Measurements from ENCODE around the gene ARF1. TPM values are rescaled to one million over a fixed set of nuclear protein-coding genes. Genes with fewer than 3 reads are reported as not detected.

ARF1 gene
- total RNA-seq, 1 experiment from 2014 or later: 106 TPM

DNA sequence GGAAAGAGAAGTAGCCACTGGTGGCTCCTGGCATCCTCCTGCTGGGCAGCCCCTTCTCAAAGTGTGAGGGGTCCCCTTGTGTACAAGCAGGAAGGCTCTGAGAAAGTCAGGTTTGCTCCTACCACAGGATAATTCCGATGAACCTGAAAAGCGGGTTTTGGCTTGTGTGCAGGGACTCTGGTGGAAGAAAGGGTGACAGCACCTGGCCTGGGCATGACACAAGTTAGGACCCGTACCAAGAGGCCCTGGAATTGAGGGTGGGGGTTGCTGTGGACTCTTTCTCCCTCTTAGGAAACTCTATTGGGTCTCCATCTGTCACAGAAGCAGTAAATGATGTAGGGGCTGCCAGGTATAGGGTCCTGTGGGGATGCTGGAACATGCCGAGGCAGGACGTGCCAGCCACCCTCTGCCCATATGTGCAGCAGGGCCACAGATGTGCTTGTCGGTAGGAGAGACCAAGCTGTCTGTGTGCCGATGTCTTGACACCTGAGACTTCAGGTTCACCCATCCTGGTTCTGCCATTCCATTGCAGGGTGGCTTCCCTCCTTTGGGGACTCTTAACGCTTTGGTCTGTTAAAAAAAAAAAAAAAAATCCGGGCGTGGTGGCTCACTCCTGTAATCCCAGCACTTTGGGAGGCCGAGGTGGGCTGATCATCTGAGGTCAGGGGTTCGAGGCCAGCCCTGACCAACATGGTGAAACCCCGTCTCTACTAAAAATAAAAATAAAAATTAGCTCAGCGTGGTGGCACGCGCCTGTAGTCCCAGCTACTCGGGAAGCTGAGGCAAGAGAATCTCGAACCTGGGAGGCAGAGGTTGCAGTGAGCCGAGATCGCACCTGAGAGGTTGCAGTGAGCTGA is 10.8 kb downstream of the ARF1 start:
- DNase-seq (ENCODE audit: low read depth, low spot score): no peak
- in situ Hi-C loops (cut with HindIII; ENCODE audit: low pct_unique_long_range_greater_than_20kb, low sequenced_read_pairs): no loop called here

DNA sequence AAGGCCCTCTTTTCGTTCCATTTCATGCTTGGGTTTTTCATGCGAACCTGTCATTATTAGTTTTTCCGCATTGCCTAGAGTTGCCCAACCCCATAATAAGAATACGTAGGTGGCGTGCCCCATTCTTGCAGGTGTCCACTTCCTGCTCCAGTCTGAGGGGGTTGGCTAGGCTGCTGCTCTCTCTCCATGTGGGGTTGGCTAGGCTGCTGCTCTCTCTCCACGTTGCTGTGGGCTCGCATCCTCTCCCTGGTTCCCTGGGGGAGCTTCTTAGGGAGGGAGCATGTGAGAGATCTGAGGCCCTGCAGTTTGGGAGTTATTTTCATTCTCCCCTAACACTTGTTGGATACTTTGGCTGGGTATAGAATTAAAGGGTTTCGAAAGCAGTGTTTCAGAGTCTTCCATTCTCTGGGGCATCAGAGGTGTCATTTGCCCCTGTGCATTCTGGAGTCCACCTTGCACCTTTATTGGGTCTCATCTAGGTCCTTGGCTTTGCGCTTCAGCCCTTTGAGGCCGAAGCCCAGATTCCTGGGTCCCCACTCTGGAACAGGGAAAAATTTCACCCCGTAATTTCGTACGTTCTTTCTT is 12.0 kb downstream of the ARF1 start:
- in situ Hi-C loops (cut with HindIII; ENCODE audit: low pct_unique_long_range_greater_than_20kb, low sequenced_read_pairs): no loop called here
- DNase-seq (ENCODE audit: low read depth, low spot score): no peak

DNA sequence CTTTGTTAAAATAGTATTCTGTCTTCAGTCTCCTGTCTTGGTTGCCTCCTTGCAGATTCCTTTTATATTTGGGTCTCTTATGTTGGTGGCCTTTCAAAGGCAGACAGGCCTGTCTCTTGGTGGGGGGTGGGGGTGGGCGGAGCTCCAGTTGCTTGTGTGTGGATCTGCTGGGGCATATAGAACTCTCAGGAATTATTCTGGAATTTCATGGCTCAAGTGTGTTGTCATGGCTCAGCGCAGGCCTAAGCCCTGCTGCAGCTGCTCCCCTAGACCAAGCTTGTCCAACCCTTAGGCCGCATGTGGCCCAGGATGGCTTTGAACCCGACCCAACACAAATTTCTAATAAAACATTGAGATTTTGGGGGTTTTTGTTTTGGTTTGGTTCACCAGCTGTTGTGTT is 12.7 kb downstream of the ARF1 start:
- in situ Hi-C loops (cut with HindIII; ENCODE audit: low pct_unique_long_range_greater_than_20kb, low sequenced_read_pairs): no loop called here
- no peak for DNase-seq (ENCODE audit: low read depth, low spot score)

DNA sequence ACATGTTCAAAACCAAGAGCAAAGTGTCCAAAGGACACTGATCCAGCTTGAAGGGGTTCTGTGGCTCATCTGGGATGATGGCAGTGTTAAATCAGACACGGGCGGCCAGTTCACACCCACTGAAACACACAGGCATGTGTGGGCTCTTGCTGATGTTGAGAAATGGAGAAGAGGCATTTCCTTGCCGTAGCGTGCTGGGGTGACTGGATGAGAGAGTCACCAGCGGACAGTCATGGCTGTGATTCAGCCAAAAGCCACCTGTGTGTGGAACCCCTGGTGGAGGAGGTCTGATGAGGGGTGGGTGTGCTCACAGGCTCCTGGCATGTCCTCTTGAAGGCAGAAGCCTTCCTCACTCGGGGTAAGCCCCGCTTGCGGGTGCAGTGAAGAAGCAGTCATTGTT is 13.4 kb downstream of the ARF1 start:
- DNase-seq (ENCODE audit: low read depth, low spot score): no peak
- in situ Hi-C loops (cut with HindIII; ENCODE audit: low pct_unique_long_range_greater_than_20kb, low sequenced_read_pairs): no loop called here

DNA sequence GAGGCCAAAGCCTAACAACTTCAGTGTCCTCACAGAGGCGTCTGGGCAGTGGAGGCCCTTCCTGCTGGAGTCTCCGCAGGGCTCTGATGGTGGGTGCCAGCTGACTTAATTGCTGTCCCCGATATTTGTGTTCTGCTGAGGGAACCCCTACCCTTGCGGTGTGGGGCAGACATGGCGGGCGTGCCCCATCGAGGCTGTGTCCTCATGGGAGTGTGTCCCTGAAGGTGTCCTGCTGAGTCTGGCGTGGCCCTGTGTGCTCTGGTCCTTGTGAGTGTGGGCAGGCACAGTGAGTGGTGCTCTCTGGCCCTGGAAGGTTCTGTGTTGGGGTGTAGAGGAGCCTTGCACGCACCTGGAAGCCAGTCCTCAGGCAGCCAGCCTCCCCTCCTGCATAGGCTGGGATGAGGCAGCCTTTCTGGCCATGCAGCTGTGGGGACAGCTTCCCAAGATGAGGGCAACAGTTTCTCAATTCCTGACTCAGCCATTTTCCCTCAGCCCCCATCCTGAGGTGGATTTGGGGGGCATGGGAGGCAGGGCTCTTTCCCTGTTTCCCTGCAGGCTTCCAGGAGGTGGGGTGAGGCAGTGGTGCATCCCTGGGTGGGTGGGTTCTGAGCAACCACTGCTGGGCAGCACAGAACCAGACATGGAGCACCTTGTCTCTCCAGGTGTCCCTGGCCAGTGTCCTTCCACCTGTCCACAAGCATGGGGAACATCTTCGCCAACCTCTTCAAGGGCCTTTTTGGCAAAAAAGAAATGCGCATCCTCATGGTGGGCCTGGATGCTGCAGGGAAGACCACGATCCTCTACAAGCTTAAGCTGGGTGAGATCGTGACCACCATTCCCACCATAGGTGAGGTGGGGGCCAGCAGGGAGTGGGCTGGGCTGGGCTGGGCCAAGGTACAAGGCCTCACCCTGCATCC is 14.2 kb downstream of the ARF1 start:
- no peak for DNase-seq (ENCODE audit: low read depth, low spot score)
- in situ Hi-C loops (cut with HindIII; ENCODE audit: low pct_unique_long_range_greater_than_20kb, low sequenced_read_pairs): no loop called here

DNA sequence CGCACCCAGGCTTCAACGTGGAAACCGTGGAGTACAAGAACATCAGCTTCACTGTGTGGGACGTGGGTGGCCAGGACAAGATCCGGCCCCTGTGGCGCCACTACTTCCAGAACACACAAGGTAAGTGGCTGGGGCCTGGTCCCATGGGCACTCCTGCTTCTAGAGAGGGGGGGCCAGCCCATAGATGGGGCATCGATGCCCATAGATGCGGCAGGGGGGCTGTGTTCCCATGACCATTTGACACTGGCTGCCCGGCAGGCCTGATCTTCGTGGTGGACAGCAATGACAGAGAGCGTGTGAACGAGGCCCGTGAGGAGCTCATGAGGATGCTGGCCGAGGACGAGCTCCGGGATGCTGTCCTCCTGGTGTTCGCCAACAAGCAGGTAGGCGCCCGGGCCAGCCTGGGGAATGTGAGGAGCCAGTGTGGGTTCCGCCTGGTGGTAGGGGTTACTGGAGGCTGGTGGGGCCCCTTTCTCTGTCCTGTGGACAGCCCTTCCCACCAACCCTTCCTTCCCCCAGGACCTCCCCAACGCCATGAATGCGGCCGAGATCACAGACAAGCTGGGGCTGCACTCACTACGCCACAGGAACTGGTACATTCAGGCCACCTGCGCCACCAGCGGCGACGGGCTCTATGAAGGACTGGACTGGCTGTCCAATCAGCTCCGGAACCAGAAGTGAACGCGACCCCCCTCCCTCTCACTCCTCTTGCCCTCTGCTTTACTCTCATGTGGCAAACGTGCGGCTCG is 15.0 kb downstream of the ARF1 start:
- in situ Hi-C loops (cut with HindIII; ENCODE audit: low pct_unique_long_range_greater_than_20kb, low sequenced_read_pairs): no loop called here
- DNase-seq (ENCODE audit: low read depth, low spot score): no peak

DNA sequence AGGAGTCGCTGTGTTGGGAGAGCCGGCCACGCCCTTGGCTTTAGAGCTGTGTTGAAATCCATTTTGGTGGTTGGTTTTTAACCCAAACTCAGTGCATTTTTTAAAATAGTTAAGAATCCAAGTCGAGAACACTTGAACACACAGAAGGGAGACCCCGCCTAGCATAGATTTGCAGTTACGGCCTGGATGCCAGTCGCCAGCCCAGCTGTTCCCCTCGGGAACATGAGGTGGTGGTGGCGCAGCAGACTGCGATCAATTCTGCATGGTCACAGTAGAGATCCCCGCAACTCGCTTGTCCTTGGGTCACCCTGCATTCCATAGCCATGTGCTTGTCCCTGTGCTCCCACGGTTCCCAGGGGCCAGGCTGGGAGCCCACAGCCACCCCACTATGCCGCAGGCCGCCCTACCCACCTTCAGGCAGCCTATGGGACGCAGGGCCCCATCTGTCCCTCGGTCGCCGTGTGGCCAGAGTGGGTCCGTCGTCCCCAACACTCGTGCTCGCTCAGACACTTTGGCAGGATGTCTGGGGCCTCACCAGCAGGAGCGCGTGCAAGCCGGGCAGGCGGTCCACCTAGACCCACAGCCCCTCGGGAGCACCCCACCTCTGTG is 15.9 kb downstream of the ARF1 start:
- DNase-seq (ENCODE audit: low read depth, low spot score): no peak
- in situ Hi-C loops (cut with HindIII; ENCODE audit: low pct_unique_long_range_greater_than_20kb, low sequenced_read_pairs): no loop called here

DNA sequence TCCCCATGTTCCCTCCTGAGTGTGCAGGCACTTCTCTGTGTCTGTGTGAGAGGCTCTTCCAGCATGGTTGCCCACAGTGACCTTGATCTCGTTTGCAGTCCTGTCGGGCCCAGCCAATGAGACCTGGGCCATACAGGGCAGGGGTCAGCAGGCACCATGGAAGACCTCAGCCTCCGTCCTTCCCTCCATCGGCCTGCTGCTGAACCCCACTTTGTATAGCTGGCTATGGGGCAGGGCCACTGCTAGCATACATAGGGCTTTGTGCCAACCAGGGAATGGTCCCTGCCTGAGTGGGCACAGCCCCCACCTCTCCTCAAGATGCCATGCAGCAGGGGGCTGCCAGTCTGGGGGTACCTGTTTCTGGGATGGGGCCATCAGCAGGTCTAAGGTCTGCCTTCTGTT is 16.8 kb downstream of the ARF1 start:
- in situ Hi-C loops (cut with HindIII; ENCODE audit: low pct_unique_long_range_greater_than_20kb, low sequenced_read_pairs): no loop called here
- no peak for DNase-seq (ENCODE audit: low read depth, low spot score)

DNA sequence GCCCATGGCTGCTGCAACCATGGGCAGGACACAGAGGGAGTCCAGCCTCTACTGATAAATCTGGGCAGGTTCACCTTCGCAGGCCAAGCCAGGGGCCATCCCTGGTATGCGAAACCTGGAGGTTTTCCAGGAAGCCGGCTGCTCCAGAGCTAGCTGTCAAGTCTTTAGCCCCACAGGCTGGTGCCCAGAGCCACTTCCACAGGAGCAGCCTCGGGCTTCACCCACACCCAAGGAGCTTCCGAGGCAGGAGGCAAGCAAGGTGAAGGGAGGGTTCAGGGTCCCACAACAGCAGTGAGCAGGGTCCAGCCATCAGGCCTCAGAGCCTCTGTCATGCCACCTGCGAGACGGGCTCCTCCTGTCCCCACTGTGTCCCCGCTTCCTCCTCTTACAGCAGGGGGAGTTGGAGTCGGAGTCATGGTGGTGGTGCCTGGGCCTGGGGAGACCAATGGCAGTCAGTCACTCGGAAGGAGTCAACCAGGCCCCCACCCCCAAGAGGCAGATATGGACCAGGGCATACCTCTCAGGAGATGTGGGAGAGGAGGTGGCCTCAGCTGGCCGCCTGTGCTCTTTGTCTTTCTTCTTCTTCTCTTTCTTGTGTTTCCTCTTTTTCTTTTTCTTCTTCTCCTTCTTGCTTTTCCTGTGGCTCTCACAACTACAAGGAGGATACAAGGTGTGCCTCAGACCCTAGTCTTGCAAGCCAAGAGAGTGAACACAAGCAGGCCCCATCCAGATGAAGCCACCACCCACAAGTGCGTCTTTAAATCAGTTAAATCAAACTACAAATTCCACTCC is 18.5 kb downstream of the ARF1 start:
- in situ Hi-C loops (cut with HindIII; ENCODE audit: low pct_unique_long_range_greater_than_20kb, low sequenced_read_pairs): no loop called here
- no peak for DNase-seq (ENCODE audit: low read depth, low spot score)

DNA sequence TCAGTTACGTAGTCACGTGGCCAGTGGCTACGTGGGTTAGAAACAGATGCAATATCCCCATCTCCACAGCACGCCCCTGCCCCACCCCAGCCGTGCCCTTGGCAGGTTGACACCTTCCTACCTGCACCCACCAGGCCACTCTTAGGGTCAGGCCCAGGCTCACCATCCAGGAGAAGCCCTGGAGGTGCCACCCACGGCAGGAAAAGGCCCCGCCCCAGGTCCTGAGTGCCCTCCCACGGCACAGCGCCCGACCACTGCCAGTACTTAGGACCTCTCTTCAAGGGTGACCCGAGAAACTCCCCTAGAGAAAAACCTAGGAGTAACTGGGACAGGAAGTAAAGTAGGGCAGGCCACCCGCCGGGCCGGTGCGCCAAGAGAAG is 19.1 kb downstream of the ARF1 start:
- in situ Hi-C loops (cut with HindIII; ENCODE audit: low pct_unique_long_range_greater_than_20kb, low sequenced_read_pairs): no loop called here
- no peak for DNase-seq (ENCODE audit: low read depth, low spot score)

DNA sequence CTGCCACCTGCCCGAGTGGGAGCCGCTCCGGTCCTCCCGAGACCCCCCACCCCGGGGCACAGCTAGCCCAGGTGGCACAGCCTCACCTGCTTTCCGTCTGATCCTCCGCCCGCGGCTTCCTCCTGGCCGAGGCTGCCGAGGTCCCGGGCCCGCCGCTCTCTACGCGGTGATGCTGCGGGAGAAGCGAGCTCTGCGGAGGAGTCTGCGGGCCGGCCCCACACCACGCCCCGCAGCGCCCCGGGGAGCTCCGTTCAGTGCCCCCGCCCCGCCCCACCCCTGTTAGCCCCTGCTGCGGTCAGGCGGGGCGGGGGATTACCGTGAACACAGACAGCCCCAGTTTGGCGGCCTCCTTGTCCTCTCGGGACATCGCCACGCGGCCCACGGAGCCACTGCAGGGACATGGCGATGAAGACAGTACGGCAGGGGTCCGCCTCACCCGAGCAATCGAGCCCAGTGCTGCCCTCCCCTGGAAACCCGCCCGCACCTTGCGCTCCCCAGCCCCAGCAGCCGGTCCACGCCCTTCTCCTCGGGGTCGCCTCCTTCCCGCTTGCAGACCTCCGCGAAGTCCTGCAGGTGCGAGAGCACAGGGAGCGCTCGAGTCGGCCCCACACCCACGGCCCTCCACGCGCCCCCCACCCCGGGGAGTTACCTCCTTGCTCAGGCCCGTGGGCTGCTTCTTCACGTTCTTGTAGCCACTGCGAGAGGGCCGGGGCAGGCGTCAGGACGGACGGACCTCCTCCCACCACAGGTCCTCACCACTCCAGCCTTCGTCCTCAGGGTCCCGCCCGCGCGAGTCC is 19.7 kb downstream of the ARF1 start:
- DNase-seq (ENCODE audit: low read depth, low spot score): no peak
- in situ Hi-C loops (cut with HindIII; ENCODE audit: low pct_unique_long_range_greater_than_20kb, low sequenced_read_pairs): no loop called here

DNA sequence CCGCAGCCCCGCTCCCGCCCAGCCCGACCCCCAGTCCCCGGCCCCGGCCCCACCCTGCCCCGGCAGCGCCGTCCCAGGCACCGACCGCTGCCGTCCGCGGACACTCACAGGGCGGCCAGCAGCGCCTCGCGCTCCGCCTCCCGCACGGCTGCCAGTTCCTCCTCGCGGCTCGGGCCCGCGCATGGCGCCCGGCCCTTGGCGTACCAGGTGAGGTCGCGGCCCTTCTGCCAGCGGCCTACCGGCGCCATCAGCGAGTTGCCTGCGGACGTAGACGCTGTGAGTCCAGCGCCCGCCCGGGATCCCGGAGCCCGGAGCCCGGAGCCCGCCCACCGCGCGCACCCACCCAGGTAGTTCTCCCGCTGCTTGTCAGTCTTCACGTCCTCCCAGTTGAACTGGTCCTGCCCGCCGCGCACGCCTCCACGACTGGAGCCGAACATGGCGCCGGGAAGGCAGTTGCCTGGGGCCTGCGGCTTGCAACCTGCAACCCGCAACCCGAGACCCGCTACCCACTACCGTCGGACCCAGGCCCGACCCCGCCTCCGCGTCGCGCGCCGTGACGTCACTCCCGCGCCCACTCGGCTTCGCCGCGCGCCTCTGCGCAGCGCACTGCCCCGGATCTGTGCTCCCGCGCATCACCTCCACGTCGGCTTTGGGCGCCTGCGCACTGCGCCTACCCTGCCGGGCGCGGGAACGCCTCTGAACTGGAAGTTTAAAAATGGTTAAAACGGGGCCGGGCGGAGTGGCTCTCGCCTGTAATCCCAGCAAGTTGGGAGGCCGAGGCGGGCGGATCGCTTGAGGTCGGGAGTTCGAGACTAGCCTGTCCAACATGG is 20.5 kb downstream of the ARF1 start, which contains the start of gene C1orf35:
TSS of gene C1orf35 (minus strand) at position 535 of the 830 bp plus-strand sequence. CDS start at position 437, 98 bp downstream.
- DNase-seq (ENCODE audit: low read depth, low spot score): peak; percentile 92
- in situ Hi-C loops (cut with HindIII; ENCODE audit: low pct_unique_long_range_greater_than_20kb, low sequenced_read_pairs): no loop called here

DNA sequence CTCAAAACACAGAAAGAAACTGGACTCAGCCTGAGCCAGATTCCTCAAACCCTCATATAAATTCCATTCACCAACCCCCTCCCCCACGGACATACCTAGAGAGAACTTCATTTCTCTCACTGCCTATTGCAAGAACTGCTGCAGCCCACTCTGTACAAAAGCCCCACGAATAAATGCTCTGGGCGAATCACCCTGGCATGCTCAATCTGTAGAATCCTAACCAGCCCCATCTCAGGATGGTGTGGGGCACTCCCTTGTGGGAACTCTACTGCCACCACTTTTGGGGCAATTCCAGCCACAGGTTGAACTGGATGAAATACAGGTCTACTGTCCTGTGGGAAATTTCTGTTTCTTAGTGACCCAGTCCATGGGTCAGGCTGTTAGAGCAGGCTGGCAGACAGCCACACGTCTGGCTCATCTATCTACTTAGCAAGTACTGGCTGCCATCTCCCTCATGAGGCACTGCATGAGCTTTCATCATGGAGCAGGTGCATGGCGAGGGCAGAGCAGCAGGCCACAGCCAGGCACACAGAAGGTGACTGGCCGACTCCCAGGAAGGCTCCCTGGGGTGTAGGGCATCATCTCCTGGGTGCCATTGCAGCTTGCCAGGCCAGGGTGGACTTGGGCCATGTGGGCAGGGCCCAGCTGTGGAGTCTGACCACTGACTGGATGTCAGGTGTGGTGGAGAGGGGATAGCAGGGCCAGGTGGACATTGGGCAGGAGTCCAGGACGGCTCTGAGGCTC is 22.2 kb downstream of the ARF1 start:
- in situ Hi-C loops (cut with HindIII; ENCODE audit: low pct_unique_long_range_greater_than_20kb, low sequenced_read_pairs): no loop called here
- no peak for DNase-seq (ENCODE audit: low read depth, low spot score)

DNA sequence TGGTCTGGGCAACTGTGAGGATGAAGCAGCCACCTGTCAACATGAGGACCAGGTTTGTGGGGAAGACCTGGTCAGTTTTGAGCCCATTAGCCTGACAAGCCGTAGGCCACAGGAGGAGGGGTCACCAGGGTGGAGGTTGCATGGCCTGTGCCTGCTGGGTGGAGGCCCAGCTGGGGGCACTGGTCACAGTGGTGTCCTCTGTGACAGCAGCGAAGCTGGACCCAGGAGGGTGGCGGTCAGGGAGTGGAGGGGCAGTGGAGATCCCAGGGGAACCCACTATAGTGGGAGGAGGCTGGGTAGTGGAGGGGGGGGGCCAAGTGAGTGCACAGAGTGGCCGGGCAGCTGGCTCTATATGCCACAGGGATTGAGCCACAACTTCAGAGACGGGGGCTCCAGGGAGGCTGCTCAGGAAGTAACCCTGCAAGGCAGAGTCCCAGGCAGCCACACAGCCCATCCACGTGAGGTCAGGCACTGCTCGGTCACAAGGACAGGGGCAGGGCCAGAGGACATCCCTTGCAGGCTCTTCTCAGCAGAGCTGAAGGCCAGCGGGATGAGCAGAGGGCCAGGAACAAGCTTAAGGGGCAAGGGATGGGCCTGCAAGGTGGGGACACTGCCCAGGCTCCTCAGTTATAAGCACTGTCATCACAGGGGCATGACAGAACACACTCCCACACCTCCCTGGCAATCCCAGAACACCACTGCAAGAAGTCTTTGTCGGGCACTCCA is 22.9 kb downstream of the ARF1 start:
- in situ Hi-C loops (cut with HindIII; ENCODE audit: low pct_unique_long_range_greater_than_20kb, low sequenced_read_pairs): no loop called here
- DNase-seq (ENCODE audit: low read depth, low spot score): no peak
